ENCODE data around the gene MYO7B. TPM values are rescaled to one million over a fixed set of nuclear protein-coding genes. Genes with fewer than 3 reads are reported as not detected.

Gene MYO7B
- total RNA-seq, 6 donors from 2014 or later: 1.2 to 6.1 (median 3.1) TPM

DNA sequence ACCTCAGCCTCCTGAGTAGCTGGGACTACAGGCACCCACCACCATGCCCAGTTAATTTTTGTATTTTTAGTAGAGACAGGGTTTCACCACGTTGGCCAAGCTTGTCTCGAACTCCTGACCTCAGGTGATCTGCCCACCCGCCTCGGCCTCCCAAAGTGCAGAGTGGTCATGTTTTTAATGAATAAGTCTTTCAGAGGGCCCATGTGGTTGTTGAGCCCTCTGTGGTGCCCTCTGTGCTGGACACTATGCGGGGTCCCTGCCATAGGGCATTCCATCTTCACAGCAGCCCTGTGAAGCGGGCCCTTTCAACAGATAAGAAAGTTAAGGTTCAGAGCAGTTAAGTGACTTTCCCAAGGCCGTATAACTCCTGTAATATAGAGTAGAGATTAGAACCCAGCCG is 25.9 kb downstream of the MYO7B start:
- no peak overlapping the region for H3K27ac ChIP-seq
- DNase-seq (no peak), ATAC-seq (ENCODE audit: low FRiP score in 2 of 2) (no peak)
- no peaks in the 10 kb centered on the region for H3K36me3 ChIP-seq
- no peaks in the 10 kb centered on the region for H3K4me1 ChIP-seq
- H3K27me3 ChIP-seq: no peaks in the 10 kb centered on the region
- WGBS, 2 donors: 90 to 91% methylated on average over 8 of the region's 8 CpGs
- H3K9me3 ChIP-seq: no peaks in the 10 kb centered on the region
- TF ChIP-seq POLR2AphosphoS5 (IDR thresholded peaks at IDR 0.05) (no peak), POLR2A (IDR thresholded peaks at IDR 0.05) (no peak), EP300 (IDR thresholded peaks at IDR 0.05) (no peak)
- no peak overlapping the region for H3K4me3 ChIP-seq

DNA sequence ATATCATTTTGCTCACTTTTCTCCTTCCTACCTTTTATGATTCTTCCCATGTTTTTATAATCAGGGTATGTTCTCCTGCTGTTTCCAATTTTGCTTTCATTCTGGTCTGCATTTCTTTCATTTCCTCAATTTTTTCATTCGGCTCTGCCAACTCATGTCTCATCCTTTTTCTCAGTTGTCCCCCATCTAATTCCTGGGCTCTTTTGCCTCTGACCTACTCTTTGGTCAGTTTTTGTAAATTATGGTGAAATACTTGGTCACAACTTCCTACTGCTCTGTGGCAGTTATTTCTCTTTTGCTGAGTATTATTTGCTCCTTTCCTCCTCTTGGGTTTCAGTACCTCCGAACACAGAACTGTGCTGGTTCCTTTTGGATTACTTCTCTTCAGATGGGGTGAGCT is 27.5 kb downstream of the MYO7B start:
- DNase-seq (no peak), ATAC-seq (ENCODE audit: low FRiP score in 2 of 2) (no peak)
- 65 to 75% methylated on average over 2 of the region's 2 CpGs for WGBS, 2 donors
- TF ChIP-seq POLR2A (IDR thresholded peaks at IDR 0.05): no peak
- no peak for TF ChIP-seq EP300 (IDR thresholded peaks at IDR 0.05)
- TF ChIP-seq POLR2AphosphoS5 (IDR thresholded peaks at IDR 0.05): no peak
- TF ChIP-seq, protein P1, sequence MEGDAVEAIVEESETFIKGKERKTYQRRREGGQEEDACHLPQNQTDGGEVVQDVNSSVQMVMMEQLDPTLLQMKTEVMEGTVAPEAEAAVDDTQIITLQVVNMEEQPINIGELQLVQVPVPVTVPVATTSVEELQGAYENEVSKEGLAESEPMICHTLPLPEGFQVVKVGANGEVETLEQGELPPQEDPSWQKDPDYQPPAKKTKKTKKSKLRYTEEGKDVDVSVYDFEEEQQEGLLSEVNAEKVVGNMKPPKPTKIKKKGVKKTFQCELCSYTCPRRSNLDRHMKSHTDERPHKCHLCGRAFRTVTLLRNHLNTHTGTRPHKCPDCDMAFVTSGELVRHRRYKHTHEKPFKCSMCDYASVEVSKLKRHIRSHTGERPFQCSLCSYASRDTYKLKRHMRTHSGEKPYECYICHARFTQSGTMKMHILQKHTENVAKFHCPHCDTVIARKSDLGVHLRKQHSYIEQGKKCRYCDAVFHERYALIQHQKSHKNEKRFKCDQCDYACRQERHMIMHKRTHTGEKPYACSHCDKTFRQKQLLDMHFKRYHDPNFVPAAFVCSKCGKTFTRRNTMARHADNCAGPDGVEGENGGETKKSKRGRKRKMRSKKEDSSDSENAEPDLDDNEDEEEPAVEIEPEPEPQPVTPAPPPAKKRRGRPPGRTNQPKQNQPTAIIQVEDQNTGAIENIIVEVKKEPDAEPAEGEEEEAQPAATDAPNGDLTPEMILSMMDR (IDR thresholded peaks at IDR 0.05): no peak
- Histone ChIP-seq H3K4me3 (no peak overlapping the region), H3K27ac (no peak overlapping the region), H3K36me3 (no peaks in the 10 kb centered on the region), H3K4me1 (no peaks in the 10 kb centered on the region), H3K27me3 (no peaks in the 10 kb centered on the region), H3K9me3 (no peaks in the 10 kb centered on the region)

DNA sequence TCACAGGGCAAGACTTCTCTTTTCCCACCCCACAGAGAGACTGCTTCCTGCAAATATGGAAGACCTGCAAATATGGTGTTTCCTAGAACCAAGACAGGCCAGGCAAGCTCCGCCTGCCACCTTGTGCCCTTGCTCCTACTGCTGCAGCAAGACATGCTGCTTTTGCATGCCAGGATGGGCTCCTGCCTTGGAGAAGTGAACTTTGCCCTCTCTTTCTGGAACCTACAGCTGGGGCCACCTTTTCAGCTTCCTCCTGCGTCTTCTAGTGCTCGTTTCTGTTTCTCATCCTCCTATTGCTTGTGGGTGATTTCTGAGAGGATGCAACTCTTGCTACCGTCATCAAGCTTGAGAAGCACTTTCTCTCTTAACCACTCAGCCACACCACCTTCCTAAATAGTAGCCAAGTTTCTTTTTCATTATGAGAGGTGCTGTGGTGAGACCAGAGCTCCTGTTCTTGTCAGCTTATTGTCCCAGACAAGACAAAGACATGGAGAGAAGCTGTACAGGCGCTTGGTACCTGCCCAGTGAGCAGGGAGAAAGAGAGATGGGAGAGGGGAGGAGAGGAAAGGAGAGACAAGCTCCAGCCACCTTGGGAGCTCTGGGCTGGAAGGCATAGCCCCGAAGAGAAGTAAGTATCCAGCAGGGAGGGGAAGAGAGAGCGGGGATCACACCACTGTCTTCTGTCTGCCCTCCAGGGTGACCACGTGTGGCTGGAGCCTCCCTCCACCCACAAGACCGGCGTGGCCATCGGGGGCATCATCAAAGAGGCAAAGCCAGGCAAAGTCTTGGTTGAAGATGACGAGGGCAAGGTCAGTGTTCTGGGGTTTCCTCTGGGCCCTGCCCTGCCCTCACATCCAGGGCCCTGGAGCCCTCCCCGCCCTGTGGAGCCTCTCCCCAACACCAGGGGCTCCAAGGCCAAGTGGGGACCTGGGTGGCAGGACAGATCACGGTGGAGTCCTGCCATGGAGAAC is 28.3 kb downstream of the MYO7B start:
- Histone ChIP-seq H3K9me3 (no peaks in the 10 kb centered on the region), H3K4me1 (no peaks in the 10 kb centered on the region), H3K27ac (peak overlapping the region in 2 of 4 donors; percentile 8 to 30), H3K4me3 (no peak overlapping the region), H3K36me3 (no peaks in the 10 kb centered on the region), H3K27me3 (no peaks in the 10 kb centered on the region)
- WGBS, 2 donors: 70 to 74% methylated on average over 13 to 14 of the region's 14 CpGs
- DNase-seq (peak in 1 of 2 donors; percentile 14), ATAC-seq (ENCODE audit: low FRiP score in 2 of 2) (no peak)
- no peak for TF ChIP-seq EP300 (IDR thresholded peaks at IDR 0.05)
- TF ChIP-seq POLR2A (IDR thresholded peaks at IDR 0.05): no peak
- TF ChIP-seq, protein P1 (IDR thresholded peaks at IDR 0.05): no peak
- no peak for TF ChIP-seq POLR2AphosphoS5 (IDR thresholded peaks at IDR 0.05)

DNA sequence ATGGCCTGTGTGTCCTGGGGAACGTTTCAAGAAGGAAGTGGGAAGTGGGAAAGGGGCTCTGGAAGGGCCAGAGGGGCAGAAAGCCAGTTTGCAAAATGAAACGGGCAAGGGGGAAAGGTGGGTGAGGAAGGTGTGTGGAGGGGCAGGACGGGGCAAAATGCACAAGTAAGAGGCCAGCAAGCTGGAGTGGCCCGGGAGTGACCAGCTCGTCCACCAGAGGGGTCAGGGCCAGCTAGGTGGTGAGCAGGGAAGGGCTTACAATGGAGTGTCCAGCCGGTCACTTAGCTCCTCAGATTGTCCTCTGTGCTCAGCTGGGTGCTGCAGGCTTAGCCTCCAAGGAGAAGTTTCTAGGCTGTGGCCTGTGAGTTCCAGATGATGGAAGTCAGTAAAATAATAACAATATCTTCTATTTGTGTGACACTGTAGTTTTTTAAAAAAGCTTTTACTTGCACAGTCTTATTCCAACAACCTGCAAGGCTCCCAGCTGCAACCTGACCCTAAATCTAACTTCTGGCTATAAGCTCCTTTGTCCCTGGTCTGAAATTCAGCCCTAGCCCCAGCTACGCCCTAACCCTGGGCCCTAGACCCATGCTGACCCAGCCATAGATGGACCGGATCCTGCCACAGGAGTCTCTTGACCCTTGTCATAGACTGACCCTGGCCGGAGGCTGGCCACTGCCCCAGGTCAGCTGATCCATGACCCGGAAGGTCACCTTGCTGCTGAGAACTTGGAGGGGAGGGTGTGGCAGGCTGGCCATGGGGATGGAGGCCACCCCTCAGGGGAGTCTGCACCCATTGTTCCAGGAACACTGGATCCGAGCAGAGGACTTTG is 29.2 kb downstream of the MYO7B start:
- Histone ChIP-seq H3K27me3 (no peaks in the 10 kb centered on the region), H3K4me1 (no peaks in the 10 kb centered on the region), H3K36me3 (no peaks in the 10 kb centered on the region), H3K9me3 (no peaks in the 10 kb centered on the region), H3K27ac (peak overlapping the region in 1 of 4 donors; percentile 30), H3K4me3 (no peak overlapping the region)
- WGBS, 2 donors: 80 to 83% methylated on average over 8 to 11 of the region's 11 CpGs
- no peak for TF ChIP-seq POLR2A (IDR thresholded peaks at IDR 0.05)
- TF ChIP-seq EP300 (IDR thresholded peaks at IDR 0.05): no peak
- TF ChIP-seq POLR2AphosphoS5 (IDR thresholded peaks at IDR 0.05): no peak
- TF ChIP-seq, protein P1 (IDR thresholded peaks at IDR 0.05): no peak
- DNase-seq: peak in 1 of 2 donors; percentile 19
- ATAC-seq (ENCODE audit: low FRiP score in 2 of 2): no peak

All from upper lobe of left lung (tissue), 6 donors.